ENCODE measurements around the gene JRKL. TPM values are rescaled to one million over a fixed set of nuclear protein-coding genes. Genes with fewer than 3 reads are reported as not detected.

JRKL gene
- total RNA-seq, 1 experiment from 2014 or later = 6.7 TPM

GRCh38 chr11:96391698-96392307 lies 2.0 kb downstream of the JRKL start:
- BruUV-seq (replicated peaks) = no TSS peak
- no peak for ATAC-seq
- Histone ChIP-seq H4K20me1 (ENCODE audit: insufficient read depth) (0 out of 2 replicates have a peak, but pooled peaks cover 3% of the 10 kb centered on the region), H2AFZ (ENCODE audit: low read depth, low read length, poor library complexity, severe bottlenecking) (no peak overlapping the region), H3K4me1 (ENCODE audit: control insufficient read depth in 1 of 2, insufficient read depth in 2 of 2, low read length in 2 of 2) (peaks cover 3 to 17% of the 10 kb centered on the region in 2 experiments; a peak in 2 of 4 replicates), H3K4me3 (replicated peaks in 1 of 2; ENCODE audit: low read depth in 1 of 2, low read length in 2 of 2) (no peak overlapping the region), H3K9me3 (ENCODE audit: control insufficient read depth in 1 of 2, insufficient read depth in 1 of 2, low read depth in 1 of 2, low read length in 2 of 2) (no peaks in the 10 kb centered on the region), H3K9ac (ENCODE audit: low read length) (no peak overlapping the region), H3K36me3 (ENCODE audit: control insufficient read depth in 1 of 2, insufficient read depth in 2 of 2, low read length in 2 of 2) (no peaks in the 10 kb centered on the region), H3K4me2 (ENCODE audit: low read length) (no peak overlapping the region), H3K79me2 (ENCODE audit: insufficient read depth, low read length) (peaks cover 15% of the 10 kb centered on the region), H3K27ac (ENCODE audit: low read depth, low read length) (no peak overlapping the region), H3K27me3 (ENCODE audit: insufficient read depth, low read length) (no peaks in the 10 kb centered on the region), H3K9me2 (ENCODE audit: insufficient read depth) (no peaks in the 10 kb centered on the region)
- TF ChIP-seq, protein P1, sequence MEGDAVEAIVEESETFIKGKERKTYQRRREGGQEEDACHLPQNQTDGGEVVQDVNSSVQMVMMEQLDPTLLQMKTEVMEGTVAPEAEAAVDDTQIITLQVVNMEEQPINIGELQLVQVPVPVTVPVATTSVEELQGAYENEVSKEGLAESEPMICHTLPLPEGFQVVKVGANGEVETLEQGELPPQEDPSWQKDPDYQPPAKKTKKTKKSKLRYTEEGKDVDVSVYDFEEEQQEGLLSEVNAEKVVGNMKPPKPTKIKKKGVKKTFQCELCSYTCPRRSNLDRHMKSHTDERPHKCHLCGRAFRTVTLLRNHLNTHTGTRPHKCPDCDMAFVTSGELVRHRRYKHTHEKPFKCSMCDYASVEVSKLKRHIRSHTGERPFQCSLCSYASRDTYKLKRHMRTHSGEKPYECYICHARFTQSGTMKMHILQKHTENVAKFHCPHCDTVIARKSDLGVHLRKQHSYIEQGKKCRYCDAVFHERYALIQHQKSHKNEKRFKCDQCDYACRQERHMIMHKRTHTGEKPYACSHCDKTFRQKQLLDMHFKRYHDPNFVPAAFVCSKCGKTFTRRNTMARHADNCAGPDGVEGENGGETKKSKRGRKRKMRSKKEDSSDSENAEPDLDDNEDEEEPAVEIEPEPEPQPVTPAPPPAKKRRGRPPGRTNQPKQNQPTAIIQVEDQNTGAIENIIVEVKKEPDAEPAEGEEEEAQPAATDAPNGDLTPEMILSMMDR (IDR thresholded peaks at IDR 0.05 in 2 of 3, conservative IDR thresholded peaks at IDR 0.05 in 1 of 3; ENCODE audit: borderline replicate concordance in 1 of 3, insufficient read depth in 1 of 3, low read depth in 2 of 3, low read length in 2 of 3) = 0 out of 6 replicates have a peak, but pooled peaks of 1 of the 3 experiments have one; percentile 26
- peak; percentile 27; the same call in 1 of the 2 replicates for TF ChIP-seq RAD21 (IDR thresholded peaks at IDR 0.05; ENCODE audit: low read depth)
- no peak for TF ChIP-seq TCF7L2 (IDR thresholded peaks at IDR 0.05; ENCODE audit: borderline replicate concordance, extremely low read depth, insufficient read depth, insufficient read length)
- ChIA-PET RAD21 (ENCODE audit: low non-redundant PET in 1 of 2, low total read pairs in 2 of 2, uncharacterized antibody in 2 of 2, unreplicated experiment in 2 of 2) (no interaction called here), POLR2A (no interaction called here), CTCF (interaction anchor here (3.8 kb wide), 1 partner anchor 336 kb away, joined by 29 read pairs; no protein-coding TSS in a partner anchor)
- no peak for DNase-seq (ENCODE audit: low read depth, low spot score)
- intact Hi-C loops (cut with micrococcal nuclease) = loop anchor here (5.0 kb wide), 2 partner anchors 470 to 600 kb away; partner anchors contain the start of genes CEP57 and MTMR2
